HEK293 (cell line): Measurements from ENCODE around the gene SRMS.
A peak's percentile ranks its signal among the peaks of the same experiment; 100 is the strongest.

Experiments
- GLIS2 ChIP-seq: fragments of 450-650 bp; formaldehyde crosslinking; IDR thresholded peaks from 2 replicates; pipeline ENCODE4 v1.5.1; 2016; ENCODE audit warnings: missing biosample characterization, missing genetic modification characterization
- HOXA7 ChIP-seq: sonication (generic); formaldehyde crosslinking; IDR thresholded peaks from 2 replicates; pipeline ENCODE4 v1.8.1; 2022; ENCODE audit warnings: missing genetic modification reagents, borderline replicate concordance
- HOXC10 ChIP-seq: sonication (generic); formaldehyde crosslinking; IDR thresholded peaks from 2 replicates; pipeline ENCODE4 v1.8.1; 2023; ENCODE audit warnings: mild to moderate bottlenecking, missing genetic modification reagents
- KLF17 ChIP-seq: fragments of 450-650 bp; formaldehyde crosslinking; IDR thresholded peaks from 2 replicates; pipeline ENCODE4 v1.5.1; 2016; ENCODE audit warnings: missing biosample characterization, missing genetic modification characterization
- PBX3 ChIP-seq: sonication (generic); formaldehyde crosslinking; IDR thresholded peaks from 2 replicates; pipeline ENCODE4 v1.8.1; 2022; ENCODE audit warnings: mild to moderate bottlenecking, moderate library complexity, missing genetic modification reagents
- SCRT1 ChIP-seq: fragments of 450-650 bp; formaldehyde crosslinking; IDR thresholded peaks from 2 replicates; pipeline ENCODE4 v1.5.1; 2016; ENCODE audit warnings: missing biosample characterization, missing genetic modification characterization, borderline replicate concordance
- SP2 ChIP-seq: fragments of 450-650 bp; formaldehyde crosslinking; IDR thresholded peaks from 2 replicates; pipeline ENCODE4 v1.5.1; 2016; ENCODE audit warnings: missing biosample characterization, missing genetic modification characterization
- TCF7L2 ChIP-seq: IDR thresholded peaks from 2 replicates; pipeline ENCODE4 v1.6.1; 2011; ENCODE audit warnings: low read depth, mild to moderate bottlenecking, inconsistent platforms, low read length, moderate library complexity, borderline replicate concordance
- TRIM28 ChIP-seq: IDR thresholded peaks from 2 replicates; pipeline ENCODE4 v1.6.1; 2011; ENCODE audit warnings: low read length, control low read depth, borderline replicate concordance
- ZBTB17 ChIP-seq: fragments of 450-650 bp; formaldehyde crosslinking; IDR thresholded peaks from 2 replicates; pipeline ENCODE4 v1.5.1; 2016; ENCODE audit warnings: missing biosample characterization, missing genetic modification characterization
- ZBTB20 ChIP-seq: fragments of 450-650 bp; formaldehyde crosslinking; IDR thresholded peaks from 2 replicates; pipeline ENCODE4 v1.5.1; 2016; ENCODE audit warnings: missing biosample characterization, missing genetic modification characterization
- ZNF157 ChIP-seq: fragments of 450-650 bp; formaldehyde crosslinking; IDR thresholded peaks from 2 replicates; pipeline ENCODE4 v1.5.1; 2016; ENCODE audit warnings: missing biosample characterization, missing genetic modification characterization
- ZNF311 ChIP-seq: fragments of 450-650 bp; formaldehyde crosslinking; IDR thresholded peaks from 2 replicates; pipeline ENCODE4 v1.5.1; 2017; ENCODE audit warnings: missing biosample characterization, missing genetic modification characterization, borderline replicate concordance
- ZNF362 ChIP-seq: fragments of 450-650 bp; formaldehyde crosslinking; IDR thresholded peaks from 2 replicates; pipeline ENCODE4 v1.5.1; 2016; ENCODE audit warnings: missing biosample characterization, missing genetic modification characterization
- ZNF501 ChIP-seq: fragments of 450-650 bp; formaldehyde crosslinking; IDR thresholded peaks from 2 replicates; pipeline ENCODE4 v1.5.1; 2016; ENCODE audit warnings: missing biosample characterization, missing genetic modification characterization
- ZNF518A ChIP-seq: fragments of 450-650 bp; formaldehyde crosslinking; conservative IDR thresholded peaks from 2 replicates; pipeline ENCODE4 v1.5.1; 2016; ENCODE audit warnings: low read depth, missing biosample characterization, missing genetic modification characterization
- ZNF610 ChIP-seq: fragments of 450-650 bp; formaldehyde crosslinking; IDR thresholded peaks from 2 replicates; pipeline ENCODE4 v1.5.1; 2016; ENCODE audit warnings: missing biosample characterization, missing genetic modification characterization, borderline replicate concordance
- ZNF645 ChIP-seq: fragments of 450-650 bp; formaldehyde crosslinking; IDR thresholded peaks from 2 replicates; pipeline ENCODE4; 2016; ENCODE audit warnings: missing biosample characterization, missing genetic modification characterization
- ZNF692 ChIP-seq: fragments of 450-650 bp; formaldehyde crosslinking; IDR thresholded peaks from 2 replicates; pipeline ENCODE4 v1.5.1; 2016; ENCODE audit warnings: missing biosample characterization, missing genetic modification characterization
- ZNF707 ChIP-seq: fragments of 450-650 bp; formaldehyde crosslinking; IDR thresholded peaks from 2 replicates; pipeline ENCODE4 v1.5.1; 2016; ENCODE audit warnings: missing biosample characterization, missing genetic modification characterization
- ZNF747 ChIP-seq: fragments of 450-650 bp; formaldehyde crosslinking; IDR thresholded peaks from 2 replicates; pipeline ENCODE4 v1.5.1; 2016; ENCODE audit warnings: missing biosample characterization, missing genetic modification characterization
- ZSCAN16 ChIP-seq: fragments of 450-650 bp; formaldehyde crosslinking; IDR thresholded peaks from 2 replicates; pipeline ENCODE4 v1.5.1; 2016; ENCODE audit warnings: missing biosample characterization, missing genetic modification characterization
- ZSCAN18 ChIP-seq: fragments of 450-650 bp; formaldehyde crosslinking; IDR thresholded peaks from 2 replicates; pipeline ENCODE4 v1.5.1; 2016; ENCODE audit warnings: missing biosample characterization, missing genetic modification characterization

Gene SRMS

GRCh38 chr20:63537525-63538203 is 9.9 kb downstream of the SRMS start (continued):
- TF ChIP-seq ZNF645 (tag by site-specific recombination), result no peak
- no peak; the same call in 1 of the 2 replicates for TF ChIP-seq ZNF610 (tag by site-specific recombination)
- TF ChIP-seq SP2, result peak; percentile 85
- TF ChIP-seq SCRT1 (tag by site-specific recombination), result peak; percentile 95
- TF ChIP-seq GLIS2, result peak; percentile 90
- TF ChIP-seq ZSCAN16 (tag by site-specific recombination), result no peak
- no peak for TF ChIP-seq ZNF501 (tag by site-specific recombination)
- TF ChIP-seq ZSCAN18 (tag by site-specific recombination), result no peak
- peak; percentile 81 for TF ChIP-seq ZNF692 (tag by site-specific recombination)
- TF ChIP-seq ZNF747, result no peak
- TF ChIP-seq ZBTB17 (tag by site-specific recombination), result peak; percentile 55; the same call in 1 of the 2 replicates
- TF ChIP-seq ZNF157 (tag by site-specific recombination), result no peak
- TF ChIP-seq ZNF707 (tag by site-specific recombination), result no peak
- TF ChIP-seq HOXA7 (CRISPR knock-in tag), result no peak
- no peak for TF ChIP-seq HOXC10 (CRISPR knock-in tag)
- no peak for TF ChIP-seq ZNF518A
- TF ChIP-seq TCF7L2, result no peak
- TF ChIP-seq PBX3, result no peak
- no peak for TF ChIP-seq ZNF311
- TF ChIP-seq ZNF362 (tag by site-specific recombination), result no peak
- peak; percentile 95 for TF ChIP-seq KLF17 (tag by site-specific recombination)
- no peak for TF ChIP-seq TRIM28
- peak; percentile 54 for TF ChIP-seq ZBTB20
